Keratinocyte (primary cell): Measurements from ENCODE around the gene MYRFL.

Source experiments
- CTCF ChIP-seq, 3 experiments: IDR thresholded peaks in 1 of 3; conservative IDR thresholded peaks in 1 of 3; optimal IDR thresholded peaks in 1 of 3; 2 replicates in 2 of 3; 3 replicates in 1 of 3; pipeline versions ENCODE3 to v1.5.1; 2011; ENCODE audit warnings: low read length in 3 of 3, mild to moderate bottlenecking in 3 of 3, moderate library complexity in 2 of 3, control low read depth in 1 of 3, inconsistent platforms in 1 of 3; ENCODE audit not compliant: insufficient read depth in 2 of 3; ENCODE audit errors: extremely low read depth in 1 of 3
- EZH2 ChIP-seq: IDR thresholded peaks from one replicate; pipeline ENCODE4 v1.6.1; 2012; ENCODE audit warnings: inconsistent platforms, mild to moderate bottlenecking, low read length, moderate library complexity

GRCh38 chr12:69925291-69925690, 100.3 kb downstream of the MYRFL start:
- TF ChIP-seq CTCF (optimal IDR thresholded peaks at IDR 0.05 in 1 of 3, IDR thresholded peaks at IDR 0.05 in 1 of 3, conservative IDR thresholded peaks at IDR 0.05 in 1 of 3; ENCODE audit: extremely low read depth in 1 of 3, insufficient read depth in 2 of 3, low read length in 3 of 3) (no peak), EZH2 (no peak)
